ENCODE measurements around the gene ARL5B. TPM values are rescaled to one million over a fixed set of nuclear protein-coding genes. Genes with fewer than 3 reads are reported as not detected.

Gene ARL5B
- total and polyA plus RNA-seq, 9 of the 15 experiments (the other 6 are each of a cell fraction or from before 2014, with no cell fraction given): 4.1 to 22.2 (median 15.1) TPM

- 88% methylated on average over 3 of the region's 3 CpGs for WGBS (ENCODE audit: insufficient coverage, low coverage, missing lambda C conversion rate)
- BruUV-seq (replicated peaks): no TSS peak
- Histone ChIP-seq H3K9me1 (ENCODE audit: control insufficient read depth, insufficient read depth, low read length) (no peaks in the 10 kb centered on the region), H2AFZ (ENCODE audit: low read depth, low read length) (no peak overlapping the region), H4K20me1 (replicated peaks; ENCODE audit: control insufficient read depth, insufficient read depth, low read length) (no peaks in the 10 kb centered on the region), H3K9me3 (replicated peaks; ENCODE audit: control insufficient read depth, insufficient read depth, low read depth, low read length) (no peaks in the 10 kb centered on the region), H3K9ac (ENCODE audit: insufficient read depth in 1 of 2, low read depth in 2 of 2, low read length in 2 of 2) (no peak overlapping the region), H3K36me3 (ENCODE audit: control insufficient read depth, insufficient read depth, low read length) (peaks cover 4% of the 10 kb centered on the region; the same call in 2 of the 3 replicates), H3K4me2 (ENCODE audit: insufficient read depth, low read length) (no peak overlapping the region), H3K4me3 (no peak overlapping the region), H3K4me1 (replicated peaks in 1 of 2; ENCODE audit: control insufficient read depth in 2 of 2, insufficient read depth in 2 of 2, low read length in 2 of 2) (peaks cover 0 to 5% of the 10 kb centered on the region in 2 experiments; a peak in 2 of 5 replicates), H3K27ac (ENCODE audit: extremely low read depth, low read depth, low read length) (no peak overlapping the region), H3K79me2 (ENCODE audit: control insufficient read depth, insufficient read depth, low read length) (peaks cover 42% of the 10 kb centered on the region), H3K27me3 (ENCODE audit: control insufficient read depth in 2 of 2, insufficient read depth in 2 of 2, low read length in 2 of 2) (no peaks in the 10 kb centered on the region)
- ATAC-seq: no peak
- ChIA-PET CTCF (ENCODE audit: low intra/inter-chr PET ratio) (no interaction called here), POLR2A (no interaction called here)
- intact Hi-C loops (cut with micrococcal nuclease) (no loop called here), in situ Hi-C loops (cut with MboI) (no loop called here)
- TF ChIP-seq MAFF (IDR thresholded peaks at IDR 0.05; ENCODE audit: low read length) (peak; percentile 55), TAF9B (IDR thresholded peaks at IDR 0.05; ENCODE audit: partially characterized antibody) (no peak), MAFG (tag; conservative IDR thresholded peaks at IDR 0.05) (peak; percentile 62; the same call in 1 of the 2 replicates), ZNF655 (CRISPR knock-in tag; IDR thresholded peaks at IDR 0.05) (no peak), ZNF316 (IDR thresholded peaks at IDR 0.05) (peak; percentile 88), MAFK (IDR thresholded peaks at IDR 0.05; ENCODE audit: low read length) (peak; percentile 64), C11orf30 (IDR thresholded peaks at IDR 0.05; ENCODE audit: low read depth) (peak; percentile 71), ZNF12 (CRISPR knock-in tag; IDR thresholded peaks at IDR 0.05) (no peak)
- no peak for FAIRE-seq
- DNase-seq (ENCODE audit: extremely low read depth in 1 of 4, low spot score in 3 of 4): no peak
These were observed 6.1 kb upstream of the ARL5B start for GRCh38 chr10:18653112-18653511.
